SH-SY5Y (cell line): ENCODE data around the gene FBXW10B.
"Not testable (repeated sequence)": the region's sequence is repeated elsewhere in the genome, so short reads cannot be mapped to it uniquely, and the experiment has no call there.

Experiments used
- GATA2 ChIP-seq: IDR thresholded peaks from 2 replicates; pipeline ENCODE4 v1.6.1; 2011; ENCODE audit warnings: mild to moderate bottlenecking, low read depth, low read length
- GATA3 ChIP-seq: IDR thresholded peaks from 2 replicates; pipeline ENCODE4 v1.6.1; 2011; ENCODE audit warnings: low read depth, mild to moderate bottlenecking, low read length, moderate library complexity

The FBXW10B gene

GRCh38 chr17:15619331-15620058, at the start of gene FBXW10B:
Gene FBXW10B (minus strand): TSS chr17:15619704. CDS start chr17:15619512, 192 bp downstream.
- not testable (repeated sequence) for TF ChIP-seq GATA3, GATA2

- TF ChIP-seq GATA3: no peak
- no peak for TF ChIP-seq GATA2
These were observed 44.2 kb upstream of the FBXW10B start for GRCh38 chr17:15663691-15664090.

- TF ChIP-seq GATA3 (no peak), GATA2 (no peak)
These were observed 43.7 kb upstream of the FBXW10B start for GRCh38 chr17:15663176-15663575.

DNA sequence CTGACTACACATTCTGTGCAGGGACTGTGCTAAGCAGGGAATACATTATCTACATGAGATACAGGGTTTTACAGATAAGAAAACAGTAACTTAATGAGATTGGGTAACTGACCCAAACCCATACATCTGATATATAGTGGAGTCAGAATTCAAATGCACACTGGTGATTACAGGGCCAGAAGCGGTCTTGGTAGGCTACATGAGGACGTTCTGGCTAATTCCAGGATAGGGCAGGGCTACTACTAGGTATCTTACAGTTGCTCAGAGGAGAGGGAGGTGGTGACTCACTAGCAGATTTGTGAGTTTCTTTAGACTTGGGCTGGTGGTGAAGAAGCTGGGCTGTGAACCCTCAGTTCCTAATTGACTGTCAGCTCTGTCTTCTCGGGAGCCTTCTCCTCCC, 43.2 kb upstream of the FBXW10B start:
- TF ChIP-seq GATA2 (no peak), GATA3 (no peak)

- TF ChIP-seq GATA3: no peak
- TF ChIP-seq GATA2: no peak
These were observed 40.6 kb upstream of the FBXW10B start for GRCh38 chr17:15660077-15660476.

DNA sequence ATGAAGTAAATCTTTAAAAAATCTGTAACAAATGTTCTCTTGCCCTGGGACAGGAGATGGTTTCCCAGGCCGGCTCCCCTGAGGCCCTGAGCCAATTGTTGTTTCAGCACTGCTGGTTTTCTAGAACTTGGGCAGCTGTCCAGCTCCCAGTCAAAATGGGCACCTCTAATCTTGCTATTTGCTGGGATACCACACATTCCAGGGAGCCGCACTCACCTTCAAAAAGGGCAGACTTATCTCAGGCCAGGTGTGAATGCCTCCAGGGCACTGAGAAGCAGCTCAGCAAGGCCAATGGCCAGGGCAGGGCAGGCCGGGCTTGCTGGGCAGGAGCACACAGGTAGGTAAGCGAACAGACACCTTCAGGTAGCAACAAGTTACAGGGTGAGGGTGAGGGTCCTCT, 40.2 kb upstream of the FBXW10B start:
- no peak for TF ChIP-seq GATA2
- no peak for TF ChIP-seq GATA3

DNA sequence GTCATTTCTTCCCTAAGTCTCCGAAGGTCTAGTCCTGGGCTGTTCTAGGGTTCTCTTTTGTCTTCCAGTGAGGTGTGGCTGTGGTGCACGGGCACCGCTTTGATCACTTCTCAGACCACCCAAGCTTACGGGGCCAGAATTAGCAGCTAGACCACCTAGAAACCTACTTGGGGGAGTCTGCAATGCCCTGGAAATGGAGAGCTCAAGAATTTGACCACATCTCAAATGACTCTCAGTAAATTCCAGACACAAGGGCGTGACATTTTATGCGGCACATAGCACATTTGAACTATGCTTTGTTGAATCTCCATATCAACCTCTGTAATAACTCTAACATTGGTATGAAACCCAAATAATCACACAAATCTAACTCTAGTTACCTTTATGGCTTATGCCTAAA, 39.7 kb upstream of the FBXW10B start:
- TF ChIP-seq GATA3 (no peak), GATA2 (no peak)

DNA sequence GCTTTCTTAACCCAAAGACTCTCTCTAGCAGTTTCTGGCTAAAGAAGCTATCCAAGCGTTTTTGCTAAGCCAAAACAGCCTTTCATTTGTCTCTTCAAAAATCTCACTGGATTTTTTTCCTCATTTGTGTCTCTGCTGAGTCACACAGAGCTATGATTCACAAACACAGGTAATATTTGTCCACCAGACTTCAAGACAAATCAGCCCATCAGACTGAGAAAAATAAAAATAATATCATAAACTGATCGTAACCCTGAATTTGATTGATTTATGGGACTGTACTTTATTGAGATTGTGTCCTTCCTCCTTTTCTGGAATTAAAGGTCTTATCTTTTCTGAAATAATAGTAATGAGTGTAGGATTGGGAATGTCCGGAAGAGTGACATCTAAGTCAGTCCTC, 38.8 kb upstream of the FBXW10B start:
- TF ChIP-seq GATA3 (no peak), GATA2 (no peak)

- no peak for TF ChIP-seq GATA3
- TF ChIP-seq GATA2: no peak
These were observed 38.4 kb upstream of the FBXW10B start for GRCh38 chr17:15657868-15658267.

GRCh38 chr17:15654886-15655561, 35.5 kb upstream of the FBXW10B start:
- TF ChIP-seq GATA3 (no peak), GATA2 (no peak)

DNA sequence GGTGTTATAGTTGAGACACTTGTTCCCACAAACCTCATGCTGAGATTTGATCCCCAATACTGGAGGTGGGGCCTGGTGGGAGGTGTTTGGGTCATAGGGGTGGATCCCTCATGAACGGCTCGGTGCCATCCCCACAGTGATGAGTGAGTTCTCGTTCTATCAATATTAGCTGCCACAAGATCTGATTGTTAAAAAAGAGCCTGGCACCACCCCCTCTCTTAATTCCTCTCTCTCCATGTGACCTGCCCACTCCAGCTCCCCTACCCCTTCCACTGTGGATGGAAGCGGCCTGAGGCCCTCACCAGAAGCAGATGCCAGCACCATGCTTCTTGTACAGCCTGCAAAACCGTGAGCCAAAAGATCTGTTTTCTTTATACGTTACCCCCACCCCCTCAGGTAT, 33.5 kb upstream of the FBXW10B start:
- TF ChIP-seq GATA3 (no peak), GATA2 (no peak)

DNA sequence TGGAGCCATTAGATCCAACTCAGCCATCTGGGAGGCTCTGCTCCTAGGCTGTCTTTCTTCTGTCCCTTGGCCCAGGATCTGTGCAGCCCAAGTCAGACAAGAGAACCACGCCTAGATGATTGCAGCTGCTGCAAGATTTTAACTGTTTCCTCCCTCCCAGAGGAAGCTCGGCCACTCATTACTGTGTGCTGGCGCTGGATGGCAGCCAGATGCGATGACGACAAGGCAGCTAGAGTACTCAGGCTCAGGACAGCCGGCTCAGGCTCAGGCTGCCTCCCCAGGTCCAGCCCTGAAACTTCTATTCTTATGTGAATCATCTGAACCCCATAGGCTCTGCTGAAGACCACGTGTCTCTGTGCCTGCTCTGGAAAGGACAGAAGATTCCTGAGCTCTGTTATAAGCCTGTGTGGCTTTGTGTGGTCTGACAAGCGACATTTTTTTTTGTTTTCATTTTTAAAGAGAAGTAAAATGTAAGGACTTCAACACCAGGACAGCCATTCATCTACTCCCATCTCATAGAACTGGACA, 32.1 kb upstream of the FBXW10B start:
- TF ChIP-seq GATA2 (no peak), GATA3 (no peak)

- TF ChIP-seq GATA3: no peak
- TF ChIP-seq GATA2: no peak
These were observed 31.5 kb upstream of the FBXW10B start for GRCh38 chr17:15650741-15651582.

GRCh38 chr17:15649861-15650421, 30.4 kb upstream of the FBXW10B start:
- TF ChIP-seq GATA3 (no peak), GATA2 (no peak)
